ENCODE results near the gene CLDN9.

The CLDN9 gene

DNA sequence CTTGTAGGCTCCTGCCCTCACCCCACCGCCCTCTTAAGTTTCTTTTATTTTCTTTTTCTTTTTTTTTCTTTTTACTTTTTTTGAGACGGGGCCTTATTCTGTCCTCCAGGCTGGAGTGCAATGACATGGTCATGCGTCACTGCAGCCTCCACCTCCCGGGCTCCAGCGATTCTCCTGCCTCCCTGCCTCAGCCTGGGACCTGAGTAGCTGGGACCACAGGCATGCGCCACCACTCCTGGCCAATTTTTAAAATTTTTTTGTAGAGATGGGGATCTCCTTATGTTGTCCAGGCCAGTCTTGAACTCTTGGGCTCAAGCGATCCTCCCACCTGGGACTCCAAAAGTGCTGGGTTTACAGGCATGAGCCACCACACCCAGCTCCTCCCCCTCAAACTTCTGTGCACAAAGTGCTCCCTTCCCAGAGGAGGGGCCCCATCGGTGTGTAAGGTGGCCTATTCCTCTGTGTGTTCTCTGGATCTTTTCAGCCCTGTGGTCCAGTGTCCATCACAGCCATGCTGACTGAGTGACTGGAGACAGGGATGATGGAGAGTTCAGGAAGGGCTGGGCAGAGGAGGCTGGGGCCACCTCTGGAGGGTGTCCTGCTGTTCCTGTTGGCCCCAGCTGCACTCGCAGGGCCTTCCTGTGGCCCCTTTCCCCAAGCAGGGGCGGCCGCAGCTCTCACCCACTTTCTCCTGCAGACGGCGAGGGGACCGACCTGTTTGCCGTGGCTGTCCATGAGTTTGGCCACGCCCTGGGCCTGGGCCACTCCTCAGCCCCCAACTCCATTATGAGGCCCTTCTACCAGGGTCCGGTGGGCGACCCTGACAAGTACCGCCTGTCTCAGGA is 43.8 kb downstream of the CLDN9 start:
- Histone ChIP-seq H3K4me3 (ENCODE audit: low read length) (no peak overlapping the region), H3K27me3 (ENCODE audit: insufficient read depth, low read length) (no peaks in the 10 kb centered on the region), H2AFZ (ENCODE audit: low read depth, low read length) (no peak overlapping the region), H3K36me3 (ENCODE audit: insufficient read depth, low read length) (no peaks in the 10 kb centered on the region), H3K9me3 (ENCODE audit: low read length) (no peaks in the 10 kb centered on the region), H3K4me1 (ENCODE audit: insufficient read depth, low read length) (peaks cover 7% of the 10 kb centered on the region)

DNA sequence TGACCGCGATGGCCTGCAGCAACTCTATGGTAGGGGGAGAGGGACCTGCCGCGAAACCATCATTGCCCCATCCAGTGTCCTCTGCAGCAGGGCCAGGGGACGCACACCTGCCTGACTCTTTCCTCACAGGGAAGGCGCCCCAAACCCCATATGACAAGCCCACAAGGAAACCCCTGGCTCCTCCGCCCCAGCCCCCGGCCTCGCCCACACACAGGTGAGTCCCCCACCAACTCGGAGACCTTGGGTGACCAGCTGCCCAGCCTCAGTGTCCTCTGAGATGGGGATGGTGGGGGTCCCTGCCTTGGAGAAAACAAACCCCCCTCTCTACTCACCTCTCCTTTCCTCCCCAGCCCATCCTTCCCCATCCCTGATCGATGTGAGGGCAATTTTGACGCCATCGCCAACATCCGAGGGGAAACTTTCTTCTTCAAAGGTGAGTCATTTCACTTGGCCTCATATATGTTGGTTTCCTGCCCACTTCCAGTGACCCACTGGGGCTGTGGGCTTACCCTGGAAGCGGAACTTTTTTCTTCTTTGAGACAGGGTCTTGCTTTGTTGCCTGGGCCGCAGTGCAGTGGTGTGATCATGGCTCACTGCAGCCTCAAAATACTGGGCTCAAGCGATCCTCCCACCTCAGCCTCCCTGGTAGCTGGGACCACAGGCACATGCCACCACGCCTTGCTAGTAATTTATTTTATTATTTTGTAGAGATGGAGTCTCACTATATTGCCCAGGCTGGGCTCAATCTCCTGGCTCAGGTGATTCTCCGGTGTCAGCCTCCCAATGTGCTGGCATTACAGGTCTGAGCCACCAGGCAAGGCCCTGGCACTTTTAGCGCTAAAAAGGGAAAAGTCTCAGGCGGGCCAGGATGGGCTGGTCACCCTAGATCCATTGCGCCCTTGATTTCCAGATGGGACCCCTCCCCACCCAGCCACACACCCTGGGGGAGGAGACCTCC is 44.7 kb downstream of the CLDN9 start:
- Histone ChIP-seq H3K36me3 (ENCODE audit: insufficient read depth, low read length) (no peaks in the 10 kb centered on the region), H3K4me1 (ENCODE audit: insufficient read depth, low read length) (peaks cover 7% of the 10 kb centered on the region), H3K27me3 (ENCODE audit: insufficient read depth, low read length) (no peaks in the 10 kb centered on the region), H3K9me3 (ENCODE audit: low read length) (no peaks in the 10 kb centered on the region), H3K4me3 (ENCODE audit: low read length) (no peak overlapping the region), H2AFZ (ENCODE audit: low read depth, low read length) (no peak overlapping the region)

DNA sequence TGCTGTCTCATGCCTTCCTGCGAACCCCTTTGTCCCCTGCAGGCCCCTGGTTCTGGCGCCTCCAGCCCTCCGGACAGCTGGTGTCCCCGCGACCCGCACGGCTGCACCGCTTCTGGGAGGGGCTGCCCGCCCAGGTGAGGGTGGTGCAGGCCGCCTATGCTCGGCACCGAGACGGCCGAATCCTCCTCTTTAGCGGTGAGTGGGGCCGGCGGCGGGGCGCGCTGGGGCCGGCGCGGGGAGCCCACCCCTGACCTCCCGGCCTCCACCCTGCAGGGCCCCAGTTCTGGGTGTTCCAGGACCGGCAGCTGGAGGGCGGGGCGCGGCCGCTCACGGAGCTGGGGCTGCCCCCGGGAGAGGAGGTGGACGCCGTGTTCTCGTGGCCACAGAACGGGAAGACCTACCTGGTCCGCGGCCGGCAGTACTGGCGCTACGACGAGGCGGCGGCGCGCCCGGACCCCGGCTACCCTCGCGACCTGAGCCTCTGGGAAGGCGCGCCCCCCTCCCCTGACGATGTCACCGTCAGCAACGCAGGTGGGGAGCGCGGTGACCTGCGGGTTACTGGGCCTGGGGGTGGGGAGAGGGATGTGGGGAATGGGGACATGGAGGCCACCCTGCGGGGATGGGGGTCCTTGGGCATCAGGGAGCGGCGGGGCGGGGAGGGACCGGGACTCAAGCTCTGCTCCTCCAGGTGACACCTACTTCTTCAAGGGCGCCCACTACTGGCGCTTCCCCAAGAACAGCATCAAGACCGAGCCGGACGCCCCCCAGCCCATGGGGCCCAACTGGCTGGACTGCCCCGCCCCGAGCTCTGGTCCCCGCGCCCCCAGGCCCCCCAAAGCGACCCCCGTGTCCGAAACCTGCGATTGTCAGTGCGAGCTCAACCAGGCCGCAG is 45.7 kb downstream of the CLDN9 start:
- Histone ChIP-seq H3K9me3 (ENCODE audit: low read length) (no peaks in the 10 kb centered on the region), H3K36me3 (ENCODE audit: insufficient read depth, low read length) (no peaks in the 10 kb centered on the region), H3K4me1 (ENCODE audit: insufficient read depth, low read length) (peaks cover 7% of the 10 kb centered on the region), H3K27me3 (ENCODE audit: insufficient read depth, low read length) (no peaks in the 10 kb centered on the region), H2AFZ (ENCODE audit: low read depth, low read length) (peak overlapping the region; percentile 64), H3K4me3 (ENCODE audit: low read length) (peak overlapping the region; percentile 86)

DNA sequence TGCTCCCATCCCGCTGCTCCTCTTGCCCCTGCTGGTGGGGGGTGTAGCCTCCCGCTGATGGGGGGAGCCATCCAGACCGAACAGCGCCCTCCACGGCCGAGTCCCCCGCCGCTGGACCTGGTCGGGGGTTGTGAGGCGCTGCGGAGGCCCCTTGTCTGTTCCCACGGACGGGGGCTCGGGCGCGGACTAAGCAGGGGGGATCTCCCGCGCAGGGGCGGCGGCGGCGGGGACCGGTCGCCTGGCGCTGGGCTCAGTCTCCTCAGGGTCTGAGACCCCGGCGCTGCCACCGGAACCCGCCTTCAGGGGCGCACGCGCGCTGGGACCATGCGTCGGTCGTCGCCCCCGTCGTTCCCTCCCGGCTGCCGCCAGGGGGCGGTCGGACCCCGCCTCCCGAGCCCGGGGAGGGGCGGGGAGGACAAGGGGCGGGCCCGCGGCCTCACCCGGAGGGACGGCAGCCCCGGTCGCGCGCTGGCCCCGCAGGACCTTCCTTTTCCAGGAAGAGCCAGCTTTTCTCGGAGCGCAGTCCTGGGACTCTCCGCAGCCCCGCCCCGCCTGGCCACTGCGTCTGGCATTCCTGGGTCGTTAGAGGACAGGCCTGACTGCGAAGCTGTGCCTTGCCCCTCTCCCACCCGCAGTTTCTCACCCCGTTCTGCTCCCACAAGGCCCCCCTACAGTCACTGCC is 46.5 kb downstream of the CLDN9 start:
- H3K27me3 ChIP-seq (ENCODE audit: insufficient read depth, low read length) = peaks cover 2% of the 10 kb centered on the region
- H2AFZ ChIP-seq (ENCODE audit: low read depth, low read length) = peak overlapping the region; percentile 64
- peak overlapping the region; percentile 86 for H3K4me3 ChIP-seq (ENCODE audit: low read length)
- H3K9me3 ChIP-seq (ENCODE audit: low read length) = peaks cover 3% of the 10 kb centered on the region
- no peaks in the 10 kb centered on the region for H3K36me3 ChIP-seq (ENCODE audit: insufficient read depth, low read length)
- H3K4me1 ChIP-seq (ENCODE audit: insufficient read depth, low read length) = peaks cover 7% of the 10 kb centered on the region

DNA sequence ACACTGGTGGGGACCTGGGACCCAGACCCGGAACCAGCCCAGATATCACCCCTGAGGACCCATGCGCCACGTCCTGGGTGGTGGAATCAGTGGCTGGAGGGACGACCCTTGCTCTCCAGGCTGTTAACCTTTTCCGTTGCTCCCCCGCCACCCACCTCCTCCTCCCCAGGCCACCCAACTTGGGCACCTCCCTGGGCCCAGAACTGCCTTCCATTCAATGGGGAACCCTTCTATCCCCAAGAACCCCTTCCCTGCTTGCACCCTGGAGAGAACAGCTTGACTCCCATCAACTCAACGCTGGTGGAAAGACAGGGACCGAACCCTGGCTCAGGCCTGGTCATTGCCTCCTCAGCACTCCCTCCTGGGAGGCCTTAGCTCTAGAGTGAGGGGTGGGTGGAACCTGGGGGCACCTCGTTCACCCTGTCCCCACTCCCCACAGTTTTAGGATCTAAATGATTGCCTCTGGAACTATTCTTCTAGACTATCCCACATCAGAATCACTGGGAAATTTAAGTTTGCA is 47.1 kb downstream of the CLDN9 start:
- peaks cover 3% of the 10 kb centered on the region for H3K9me3 ChIP-seq (ENCODE audit: low read length)
- H2AFZ ChIP-seq (ENCODE audit: low read depth, low read length) = peak overlapping the region; percentile 64
- H3K36me3 ChIP-seq (ENCODE audit: insufficient read depth, low read length) = no peaks in the 10 kb centered on the region
- H3K4me1 ChIP-seq (ENCODE audit: insufficient read depth, low read length) = peaks cover 7% of the 10 kb centered on the region
- H3K4me3 ChIP-seq (ENCODE audit: low read length) = peak overlapping the region; percentile 47
- peaks cover 2% of the 10 kb centered on the region for H3K27me3 ChIP-seq (ENCODE audit: insufficient read depth, low read length)

DNA sequence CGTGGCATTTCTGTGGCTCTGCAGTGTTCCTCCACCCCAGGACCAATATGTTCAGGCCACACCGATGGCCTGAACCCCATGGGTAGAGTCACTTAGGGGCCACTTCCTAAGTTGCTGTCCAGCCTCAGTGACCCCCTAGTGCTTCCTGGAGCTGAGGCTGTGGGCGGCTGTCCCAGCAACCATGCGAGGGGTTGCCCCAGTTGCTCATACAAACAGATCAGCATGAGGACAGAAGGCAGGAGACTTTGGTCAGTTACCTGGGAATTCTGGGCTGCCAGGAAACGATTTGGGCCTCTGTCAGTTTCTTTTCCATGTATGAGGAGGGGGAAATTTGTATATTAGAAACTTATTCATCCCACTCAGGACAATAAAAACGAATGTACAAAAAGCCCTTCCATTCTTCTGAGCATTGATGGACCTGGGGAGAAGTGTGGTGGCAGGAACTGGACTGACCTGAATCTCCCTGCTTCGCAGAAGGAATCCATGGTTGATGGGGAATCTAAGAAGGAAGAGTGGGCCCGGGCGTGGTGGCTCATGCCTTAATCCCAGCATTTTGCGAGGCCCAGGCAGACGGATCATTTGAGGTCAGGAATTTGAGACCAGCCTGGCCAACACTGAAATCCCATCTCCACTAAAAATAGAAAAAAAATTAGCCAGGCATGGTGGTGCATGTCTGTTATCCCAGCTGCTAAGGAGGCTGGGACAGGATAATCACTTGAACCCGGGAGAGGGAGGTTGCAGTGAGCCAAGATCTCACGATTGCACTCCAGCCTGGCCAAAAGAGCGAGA is 47.8 kb downstream of the CLDN9 start:
- Histone ChIP-seq H3K9me3 (ENCODE audit: low read length) (peaks cover 3% of the 10 kb centered on the region), H3K27me3 (ENCODE audit: insufficient read depth, low read length) (peaks cover 2% of the 10 kb centered on the region), H3K4me1 (ENCODE audit: insufficient read depth, low read length) (peaks cover 7% of the 10 kb centered on the region), H2AFZ (ENCODE audit: low read depth, low read length) (no peak overlapping the region), H3K4me3 (ENCODE audit: low read length) (no peak overlapping the region), H3K36me3 (ENCODE audit: insufficient read depth, low read length) (no peaks in the 10 kb centered on the region)

DNA sequence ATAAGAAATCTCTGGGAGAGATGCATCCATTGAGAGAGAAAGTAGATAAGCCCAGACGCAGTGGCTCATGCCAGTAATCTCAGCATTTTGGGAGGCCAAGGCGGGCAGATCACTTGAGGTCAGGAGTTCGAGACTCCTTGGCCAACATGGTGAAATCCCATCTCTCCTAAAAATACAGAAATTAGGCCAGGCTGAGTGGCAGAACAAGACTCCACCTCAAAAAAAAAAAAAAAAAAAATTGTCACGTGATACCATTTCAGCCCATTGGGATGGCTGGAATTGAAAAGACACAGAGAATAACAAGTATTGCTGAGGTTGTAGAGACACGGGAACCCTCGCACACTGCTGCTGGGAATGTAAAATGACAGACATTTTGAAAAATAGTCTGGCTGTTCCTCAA is 49.8 kb downstream of the CLDN9 start:
- peaks cover 7% of the 10 kb centered on the region for H3K4me1 ChIP-seq (ENCODE audit: insufficient read depth, low read length)
- H2AFZ ChIP-seq (ENCODE audit: low read depth, low read length) = no peak overlapping the region
- H3K4me3 ChIP-seq (ENCODE audit: low read length) = no peak overlapping the region
- peaks cover 2% of the 10 kb centered on the region for H3K27me3 ChIP-seq (ENCODE audit: insufficient read depth, low read length)
- H3K36me3 ChIP-seq (ENCODE audit: insufficient read depth, low read length) = no peaks in the 10 kb centered on the region
- H3K9me3 ChIP-seq (ENCODE audit: low read length) = peaks cover 3% of the 10 kb centered on the region

DNA sequence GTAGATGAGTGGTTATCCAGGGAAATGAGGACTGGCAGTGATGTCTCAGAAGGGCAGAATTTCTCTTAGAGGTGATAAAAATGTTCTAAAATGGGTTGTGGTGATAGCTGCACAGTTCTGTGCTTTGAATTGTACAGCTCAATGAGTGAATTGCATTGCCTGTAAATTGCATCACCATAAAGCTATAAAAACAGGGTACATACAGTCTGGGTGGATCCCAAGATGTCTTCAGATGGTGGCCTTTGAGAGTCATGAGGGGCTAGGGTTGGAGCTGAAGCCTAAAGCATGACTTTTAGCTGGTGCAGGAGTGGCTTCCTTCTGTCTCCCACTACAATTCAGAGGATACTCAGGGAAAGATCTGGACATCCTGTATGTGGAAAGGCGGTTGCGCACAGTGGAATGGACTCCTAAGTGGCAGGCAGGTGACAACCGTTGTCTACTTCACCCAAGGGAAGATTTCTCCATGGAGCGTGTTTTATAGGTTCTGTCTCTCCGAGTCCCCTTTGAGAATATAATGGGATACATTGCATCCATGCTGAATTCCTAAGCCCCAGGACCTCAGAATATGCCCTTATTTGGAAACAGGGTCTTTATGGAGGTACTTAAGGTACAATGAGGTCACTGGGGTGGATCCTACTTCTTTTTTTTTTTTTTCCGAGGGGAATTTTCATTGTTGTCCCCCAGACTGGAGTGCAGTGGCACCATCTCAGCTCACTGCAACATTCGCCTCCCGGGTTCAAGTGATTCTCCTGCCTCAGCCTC is 51.1 kb downstream of the CLDN9 start:
- Histone ChIP-seq H3K4me3 (ENCODE audit: low read length) (no peak overlapping the region), H2AFZ (ENCODE audit: low read depth, low read length) (no peak overlapping the region), H3K4me1 (ENCODE audit: insufficient read depth, low read length) (peaks cover 7% of the 10 kb centered on the region), H3K36me3 (ENCODE audit: insufficient read depth, low read length) (no peaks in the 10 kb centered on the region), H3K9me3 (ENCODE audit: low read length) (peaks cover 3% of the 10 kb centered on the region), H3K27me3 (ENCODE audit: insufficient read depth, low read length) (peaks cover 4% of the 10 kb centered on the region)
